Thyroid gland (tissue), 4 donors: ENCODE data around the gene PCDH1.

Experiments
- POLR2A ChIP-seq, 2 donors: fragments of 450-650 bp; IDR thresholded peaks; one replicate each; pipeline ENCODE4 v1.6.1; 2017; ENCODE audit warnings: antibody characterized with exemption in 2 of 2, mild to moderate bottlenecking in 2 of 2, moderate library complexity in 1 of 2
- TF ChIP-seq, protein P1 (sequence below), 6 experiments: fragments of 200-600 bp in 3 of 6; fragments of 450-650 bp in 3 of 6; sonication (generic) in 3 of 6; IDR thresholded peaks; one replicate each; pipeline ENCODE4 v1.5.1; 2016 to 2019; ENCODE audit warnings: antibody characterized with exemption in 6 of 6, mild to moderate bottlenecking in 2 of 6, inconsistent platforms in 1 of 6, moderate library complexity in 1 of 6

DNA sequence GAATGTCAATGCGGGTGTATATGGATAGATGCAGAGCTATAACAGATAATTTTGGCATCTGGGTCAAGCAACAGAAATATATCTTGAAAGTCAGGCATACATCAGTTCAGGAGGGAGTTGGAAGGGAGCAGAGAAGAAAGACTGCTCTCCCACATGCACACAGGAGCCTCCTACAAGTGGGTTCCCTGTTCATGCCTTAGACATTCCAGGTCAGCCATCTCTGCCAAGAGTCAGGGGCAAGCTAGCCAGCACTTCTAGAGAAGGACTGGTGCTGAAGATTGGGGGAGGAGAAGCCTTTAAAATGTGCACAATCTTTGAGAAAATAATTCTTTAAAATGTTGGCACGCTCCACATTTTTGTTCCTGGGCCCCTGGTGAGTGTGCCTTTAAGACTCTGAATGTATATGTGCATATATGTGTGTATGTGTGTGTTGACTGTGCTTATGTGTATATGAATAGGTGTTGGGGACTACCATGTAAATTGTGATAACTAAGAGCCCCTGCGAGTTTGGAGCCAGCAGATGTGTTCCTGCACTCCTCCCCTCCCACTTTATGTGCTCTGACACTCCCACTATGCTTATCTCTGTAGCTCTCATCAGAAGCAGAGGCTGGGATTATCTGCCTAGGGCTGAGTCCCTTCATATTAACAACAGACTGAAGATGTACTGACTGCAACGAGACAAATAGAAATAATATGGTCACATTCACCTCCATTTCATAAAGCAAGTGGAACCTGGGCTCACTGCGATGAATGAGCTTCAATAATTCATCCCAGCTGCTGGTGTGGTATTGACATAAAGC lies 24.0 kb upstream of the PCDH1 start:
- TF ChIP-seq, protein P1, sequence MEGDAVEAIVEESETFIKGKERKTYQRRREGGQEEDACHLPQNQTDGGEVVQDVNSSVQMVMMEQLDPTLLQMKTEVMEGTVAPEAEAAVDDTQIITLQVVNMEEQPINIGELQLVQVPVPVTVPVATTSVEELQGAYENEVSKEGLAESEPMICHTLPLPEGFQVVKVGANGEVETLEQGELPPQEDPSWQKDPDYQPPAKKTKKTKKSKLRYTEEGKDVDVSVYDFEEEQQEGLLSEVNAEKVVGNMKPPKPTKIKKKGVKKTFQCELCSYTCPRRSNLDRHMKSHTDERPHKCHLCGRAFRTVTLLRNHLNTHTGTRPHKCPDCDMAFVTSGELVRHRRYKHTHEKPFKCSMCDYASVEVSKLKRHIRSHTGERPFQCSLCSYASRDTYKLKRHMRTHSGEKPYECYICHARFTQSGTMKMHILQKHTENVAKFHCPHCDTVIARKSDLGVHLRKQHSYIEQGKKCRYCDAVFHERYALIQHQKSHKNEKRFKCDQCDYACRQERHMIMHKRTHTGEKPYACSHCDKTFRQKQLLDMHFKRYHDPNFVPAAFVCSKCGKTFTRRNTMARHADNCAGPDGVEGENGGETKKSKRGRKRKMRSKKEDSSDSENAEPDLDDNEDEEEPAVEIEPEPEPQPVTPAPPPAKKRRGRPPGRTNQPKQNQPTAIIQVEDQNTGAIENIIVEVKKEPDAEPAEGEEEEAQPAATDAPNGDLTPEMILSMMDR (IDR thresholded peaks at IDR 0.05) = no peak
- no peak for TF ChIP-seq POLR2A (IDR thresholded peaks at IDR 0.05)
